HS-5 (cell line): Measurements from ENCODE around the gene COL28A1.
"Not testable (repeated sequence)": the region's sequence is repeated elsewhere in the genome, so short reads cannot be mapped to it uniquely, and the experiment has no call there.

Source experiments
- DNase-seq: peaks from one replicate; pipeline ENCODE4 v3.0.0-alpha.2; 2012; ENCODE audit warnings: low read depth

The COL28A1 gene

GRCh38 chr7:7416031-7416858 is 119.4 kb downstream of the COL28A1 start:
- no peak for DNase-seq

DNA sequence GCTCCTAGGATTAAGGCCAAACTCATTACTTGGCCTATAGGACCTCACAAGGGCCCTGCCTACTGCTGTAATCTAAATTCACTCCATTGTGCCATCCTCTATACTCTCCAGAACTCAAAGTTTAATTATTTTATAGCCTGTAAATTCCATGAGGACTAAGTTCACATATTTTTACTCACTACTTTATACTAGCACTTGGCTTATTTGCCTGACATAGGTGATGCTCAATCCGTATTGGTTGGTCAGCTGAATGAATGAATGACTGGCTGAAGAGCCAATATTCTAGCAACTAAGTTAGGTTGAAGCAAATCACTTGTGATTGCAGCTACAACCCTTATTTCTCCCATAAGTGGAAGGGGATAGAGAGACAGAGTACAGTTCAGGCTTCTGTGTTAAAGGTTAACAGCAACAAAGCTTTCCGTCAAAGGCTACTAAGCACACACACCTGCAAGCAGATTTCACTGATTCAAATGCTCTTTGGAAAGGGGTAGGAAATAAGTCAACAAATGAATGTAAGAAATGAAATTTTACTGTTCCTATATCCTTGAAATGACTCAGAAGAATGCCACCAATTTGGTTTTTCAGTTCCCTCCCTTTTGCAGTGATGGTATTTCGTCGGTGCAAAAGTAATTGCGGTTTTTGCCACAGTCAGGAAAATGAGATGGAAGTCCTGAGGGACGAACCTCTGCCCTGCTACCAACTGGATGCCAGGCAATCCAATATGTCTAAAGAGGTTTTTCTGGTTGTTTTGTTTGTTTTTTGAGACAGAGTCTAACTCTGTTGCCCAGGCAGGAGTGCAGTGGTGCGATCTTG is 120.7 kb downstream of the COL28A1 start:
- DNase-seq = no peak

DNA sequence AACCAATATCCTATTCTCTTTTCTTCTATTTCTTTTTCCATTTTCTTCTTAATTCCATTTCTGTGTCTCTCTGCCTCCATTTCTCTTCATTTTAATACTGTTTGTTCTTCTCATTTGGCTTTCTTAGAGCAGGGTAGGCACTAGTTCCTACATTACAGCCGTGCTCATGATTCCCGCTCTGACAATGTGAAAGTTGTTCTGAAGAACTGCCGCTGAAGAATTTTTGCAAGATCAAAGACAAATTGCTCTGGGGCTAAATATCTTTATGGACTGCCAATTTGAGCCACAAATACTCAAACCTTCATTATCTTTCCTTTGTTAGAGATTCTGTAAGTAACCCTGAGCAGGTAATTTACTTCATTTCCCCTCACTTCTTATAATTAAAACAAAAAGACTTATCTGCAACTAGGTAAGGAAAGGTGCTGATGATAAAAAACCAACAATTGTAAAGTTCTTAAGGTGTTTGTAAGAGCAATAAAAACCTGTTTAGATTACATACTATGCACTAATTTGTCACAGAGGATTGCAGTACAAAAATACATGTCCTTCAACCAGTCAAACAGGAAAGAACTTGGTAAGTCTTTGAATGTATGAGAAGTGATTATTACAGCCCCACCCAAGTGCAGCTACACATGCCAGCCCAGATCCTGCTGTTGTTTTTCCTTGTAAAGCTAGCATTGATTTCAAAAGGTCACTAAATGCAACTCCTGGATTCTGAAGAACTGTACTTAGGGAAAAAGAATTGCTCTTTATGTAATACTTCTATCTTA is 127.5 kb downstream of the COL28A1 start:
- DNase-seq = no peak

DNA sequence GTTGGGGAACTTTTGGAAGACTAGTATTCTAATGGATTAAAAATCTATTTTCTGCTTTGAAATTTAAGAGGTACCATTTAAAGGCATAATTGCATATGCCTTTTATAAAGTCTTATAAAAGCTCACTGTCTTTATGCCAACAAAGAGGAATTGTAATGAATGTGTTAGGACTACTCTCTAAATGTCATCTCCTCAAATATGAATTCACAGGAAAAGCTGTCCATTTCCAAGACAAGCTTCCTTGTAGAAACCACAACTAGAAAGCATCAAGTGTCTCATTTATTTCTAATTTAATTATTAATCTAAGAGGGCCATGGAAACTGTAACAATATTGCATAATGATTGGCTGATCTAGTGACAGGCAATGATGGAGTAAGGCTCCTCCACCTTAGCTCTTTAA is 130.2 kb downstream of the COL28A1 start:
- DNase-seq = no peak

DNA sequence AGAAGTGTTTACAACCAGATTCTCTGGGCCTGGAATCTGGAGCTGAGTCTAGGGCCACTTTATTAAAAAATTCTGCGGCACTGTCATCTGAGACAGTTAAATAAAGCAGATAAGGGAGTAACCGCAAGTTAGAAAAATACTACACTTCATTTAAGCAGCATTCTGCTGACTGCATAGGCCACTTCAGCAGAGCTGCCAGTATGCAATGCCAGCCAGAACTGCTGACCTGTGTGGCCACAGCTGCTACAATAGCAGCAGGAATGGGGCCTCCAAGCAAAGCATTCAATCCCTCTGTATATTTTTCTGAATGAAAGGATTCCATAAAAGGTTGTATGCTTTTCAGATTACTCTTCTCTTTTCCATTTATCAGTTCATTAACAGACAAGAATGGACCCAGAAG is 136.0 kb downstream of the COL28A1 start:
- DNase-seq = no peak

GRCh38 chr7:7395785-7396184 is 139.9 kb downstream of the COL28A1 start:
- DNase-seq = no peak

DNA sequence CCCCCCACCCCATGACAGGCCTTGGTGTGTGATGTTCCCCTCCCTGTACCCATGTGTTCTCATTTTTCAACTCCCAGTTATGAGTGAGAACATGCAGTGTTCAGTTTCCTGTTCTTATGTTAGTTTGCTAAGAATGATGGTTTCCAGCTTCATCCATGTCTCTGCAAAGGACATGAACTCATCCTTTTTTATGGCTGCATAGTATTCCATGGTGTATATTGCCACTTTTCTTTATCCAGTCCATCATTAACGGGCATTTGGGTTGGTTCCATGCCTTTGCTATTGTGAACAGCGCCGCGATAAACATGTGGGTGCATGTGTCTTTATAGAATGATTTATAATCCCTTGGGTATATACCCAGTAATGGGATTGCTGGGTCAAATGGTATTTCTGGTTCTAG is 147.5 kb downstream of the COL28A1 start:
- not testable (repeated sequence) for DNase-seq

DNA sequence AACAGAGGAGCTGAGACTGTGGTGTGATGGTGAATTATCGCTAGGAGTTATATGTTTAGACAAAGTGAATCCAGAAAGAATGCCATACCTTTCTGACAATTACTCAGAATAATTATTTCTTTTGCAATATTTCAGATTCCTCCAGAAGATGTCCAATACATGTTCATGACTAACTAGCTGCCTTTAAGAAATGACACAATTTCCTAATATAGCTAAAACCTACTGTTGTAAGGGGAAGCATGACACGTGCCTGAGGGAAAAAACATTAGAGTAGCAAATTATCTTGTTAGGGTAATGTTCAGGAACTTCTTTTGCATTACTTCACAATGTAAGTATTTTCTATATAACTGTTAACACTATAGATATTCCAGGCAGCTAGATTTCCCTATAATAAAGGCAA is 150.3 kb downstream of the COL28A1 start:
- no peak for DNase-seq

GRCh38 chr7:7384228-7384627 is 151.4 kb downstream of the COL28A1 start:
- DNase-seq = no peak

GRCh38 chr7:7375538-7375937 is 160.1 kb downstream of the COL28A1 start:
- DNase-seq = no peak

- no peak for DNase-seq
Observed at GRCh38 chr7:7370076-7370475, 165.6 kb downstream of the COL28A1 start.

GRCh38 chr7:7369134-7369533 is 166.5 kb downstream of the COL28A1 start:
- no peak for DNase-seq

DNA sequence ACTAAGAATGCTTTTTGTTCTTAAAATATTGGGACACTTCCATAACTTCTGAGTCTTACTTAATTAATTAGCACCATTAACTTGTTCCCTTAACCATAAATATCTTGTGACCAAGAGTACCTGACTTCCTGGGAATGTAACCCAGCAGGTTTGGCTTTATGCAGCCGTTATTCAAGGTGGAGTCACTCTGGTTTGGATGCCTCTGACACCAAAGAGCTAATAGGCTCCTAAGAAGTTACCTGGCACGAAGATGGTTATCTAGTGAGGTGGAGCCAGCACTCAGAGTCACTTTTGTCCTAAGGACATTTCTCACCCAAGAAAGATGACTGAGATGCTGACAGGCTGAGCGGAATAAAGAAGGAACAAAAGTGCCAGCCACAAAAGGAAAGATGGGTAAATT is 181.0 kb downstream of the COL28A1 start:
- no peak for DNase-seq

GRCh38 chr7:7352845-7353244 is 182.8 kb downstream of the COL28A1 start:
- DNase-seq = no peak

GRCh38 chr7:7351832-7352231 is 183.8 kb downstream of the COL28A1 start:
- no peak for DNase-seq

- no peak for DNase-seq
Observed at GRCh38 chr7:7351156-7351555, 184.5 kb downstream of the COL28A1 start.

DNA sequence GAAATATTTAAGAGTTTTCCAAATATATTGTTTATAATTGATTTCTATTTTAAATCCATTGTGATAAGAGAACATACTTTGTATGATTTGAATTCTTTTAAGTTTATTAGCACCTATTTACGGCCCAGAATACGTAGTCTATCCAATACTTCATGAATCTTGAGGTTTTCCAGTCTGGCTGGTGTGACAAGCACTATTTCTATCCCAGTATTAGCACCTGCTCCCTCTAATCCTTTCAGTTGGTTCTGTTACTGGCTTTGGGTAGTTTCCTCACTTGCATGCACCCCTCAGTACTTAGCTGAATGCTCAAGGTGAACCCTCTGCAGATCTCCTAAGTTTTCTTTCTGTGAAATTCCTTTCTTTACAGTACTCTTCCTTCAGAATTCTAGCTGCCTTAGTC is 186.5 kb downstream of the COL28A1 start:
- DNase-seq = no peak

DNA sequence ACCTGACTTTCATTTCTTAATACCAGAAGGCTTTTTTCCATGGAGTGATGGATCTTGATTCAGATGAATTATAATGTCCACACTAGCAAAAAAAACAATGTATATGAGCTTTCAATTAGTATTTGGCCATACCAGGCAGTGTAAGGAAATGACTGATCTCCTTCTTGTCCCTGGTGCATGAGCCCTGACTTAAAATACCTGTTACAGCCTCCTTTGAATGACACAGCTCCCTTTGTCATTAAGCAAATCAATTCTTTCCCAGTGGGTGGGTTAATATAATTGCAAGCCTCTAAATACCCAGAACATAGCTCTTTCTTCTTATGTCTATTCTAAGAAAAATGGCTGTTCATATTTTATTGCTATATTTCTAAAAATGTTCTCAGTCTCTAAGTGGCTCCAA is 188.6 kb downstream of the COL28A1 start:
- DNase-seq = no peak

GRCh38 chr7:7344583-7344982 is 191.1 kb downstream of the COL28A1 start:
- DNase-seq = no peak

DNA sequence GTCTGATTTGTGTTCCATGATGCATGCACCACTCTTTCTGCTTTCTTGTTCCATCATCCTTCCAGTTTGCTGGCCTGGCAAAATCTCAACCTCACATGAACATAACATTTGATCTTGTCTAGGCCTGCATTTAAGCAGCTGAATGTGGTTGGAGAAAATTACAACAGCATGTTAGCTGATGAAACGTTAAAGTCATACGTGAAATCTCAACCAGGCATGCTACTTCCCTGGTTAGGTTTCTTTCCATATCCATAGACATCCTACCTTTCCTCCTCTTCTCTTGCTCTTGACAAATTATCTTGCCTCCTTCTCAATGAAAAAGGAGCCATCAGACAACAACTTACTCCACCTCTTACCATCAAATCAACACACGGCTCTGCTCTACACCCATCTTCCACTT is 199.8 kb downstream of the COL28A1 start:
- no peak for DNase-seq

DNA sequence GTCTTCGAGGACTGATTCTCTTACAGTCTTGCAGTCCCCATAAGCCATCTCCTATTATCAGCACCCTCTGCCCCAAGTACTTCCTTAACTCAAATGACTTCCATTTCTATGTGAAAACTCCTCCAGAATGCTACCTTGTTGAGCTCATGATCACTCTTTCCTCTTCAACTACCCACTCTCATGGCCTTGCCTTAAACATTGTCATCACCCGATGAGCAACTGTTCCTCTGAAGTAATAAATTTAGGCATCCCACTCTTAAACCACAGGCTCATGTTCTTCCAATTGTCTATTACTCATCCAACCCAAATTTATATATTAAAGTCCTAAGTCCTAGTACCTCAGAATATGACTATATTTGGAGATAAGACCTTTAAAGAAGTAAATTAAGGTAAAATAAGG is 200.5 kb downstream of the COL28A1 start:
- no peak for DNase-seq

DNA sequence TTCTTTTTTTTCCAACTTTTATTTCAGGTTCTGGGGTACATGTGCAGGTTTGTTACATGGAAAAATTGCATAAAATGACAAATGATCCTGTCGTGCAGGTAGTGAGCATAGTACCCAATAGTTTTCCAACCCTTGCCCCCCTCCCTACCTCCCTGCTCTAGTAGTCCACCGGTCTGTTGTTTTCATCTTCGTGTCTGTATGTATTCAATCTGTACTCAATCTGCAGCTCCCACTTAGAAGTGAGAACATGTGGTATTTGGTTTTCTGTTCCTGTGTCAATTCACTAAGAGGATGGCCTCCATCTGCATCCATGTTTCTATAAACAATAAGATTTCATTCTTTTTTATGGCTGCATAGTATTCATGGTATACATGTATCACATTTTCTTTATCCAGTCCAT is 202.1 kb downstream of the COL28A1 start:
- no peak for DNase-seq

GRCh38 chr7:7331523-7331922 is 204.2 kb downstream of the COL28A1 start:
- DNase-seq = no peak
